GM23338 (cell line): ENCODE measurements around the gene SYNE2. TPM values are rescaled to one million over a fixed set of nuclear protein-coding genes. Genes with fewer than 3 reads are reported as not detected.

ENCODE experiments used
- ATAC-seq: fragments of 200-7000 bp; cut with Tn5 transposase; 3 replicates; pipeline ENCODE4 v1.9.1; 2020
- DNase-seq: peaks from one replicate; pipeline ENCODE4 v3.0.0-alpha.2; 2015; ENCODE audit warnings: low spot score
- H2AFZ ChIP-seq: fragments of 200-600 bp; sonication (generic); 2 replicates; pipeline ENCODE4 v1.8.0; 2016; ENCODE audit warnings: antibody characterized with exemption, mild to moderate bottlenecking, moderate library complexity
- H3F3A ChIP-seq: fragments of 200-600 bp; sonication (generic); replicated peaks from 2 replicates; pipeline ENCODE4 v1.8.0; 2017; ENCODE audit warnings: antibody characterized with exemption, mixed run types, low read depth
- H3K27ac ChIP-seq: fragments of 200-600 bp; sonication (generic); 2 replicates; pipeline ENCODE4 v1.6.1; 2016; ENCODE audit warnings: low read depth
- H3K27me3 ChIP-seq: fragments of 200-600 bp; sonication (generic); 2 replicates; pipeline ENCODE4 v1.8.0; 2016; ENCODE audit warnings: mild to moderate bottlenecking, mixed run types, moderate library complexity; ENCODE audit not compliant: insufficient read depth
- H3K36me3 ChIP-seq: fragments of 200-600 bp; sonication (generic); 2 replicates; pipeline ENCODE4 v1.8.0; 2016; ENCODE audit warnings: mild to moderate bottlenecking; ENCODE audit not compliant: insufficient read depth
- H3K4me1 ChIP-seq: fragments of 200-600 bp; sonication (generic); 2 replicates; pipeline ENCODE4 v1.8.0; 2016; ENCODE audit warnings: mild to moderate bottlenecking, moderate library complexity; ENCODE audit not compliant: insufficient read depth
- H3K4me2 ChIP-seq: fragments of 200-600 bp; sonication (generic); 2 replicates; pipeline ENCODE4 v1.7.1; 2017; ENCODE audit warnings: mixed run types
- H3K4me3 ChIP-seq: fragments of 200-600 bp; sonication (generic); 2 replicates; pipeline ENCODE4 v1.6.1; 2016; ENCODE audit warnings: mixed run types
- H3K79me2 ChIP-seq: fragments of 200-600 bp; sonication (generic); replicated peaks from 2 replicates; pipeline ENCODE4 v1.8.0; 2017; ENCODE audit warnings: mild to moderate bottlenecking; ENCODE audit not compliant: insufficient read depth
- H3K9me2 ChIP-seq: fragments of 200-600 bp; sonication (generic); 2 replicates; pipeline ENCODE4 v1.8.0; 2017; ENCODE audit not compliant: insufficient read depth
- H4K20me1 ChIP-seq: fragments of 200-600 bp; sonication (generic); replicated peaks from 2 replicates; pipeline ENCODE4 v1.8.0; 2017; ENCODE audit warnings: mild to moderate bottlenecking; ENCODE audit not compliant: insufficient read depth
- H3K27ac Mint-ChIP-seq: 2 replicates; pipeline ENCODE4 v1.8.0; 2020; ENCODE audit warnings: inconsistent platforms, mild to moderate bottlenecking, moderate library complexity, mixed read lengths
- H3K27me3 Mint-ChIP-seq: 3 replicates; pipeline ENCODE4 v1.8.0; 2022; ENCODE audit warnings: low read depth, mild to moderate bottlenecking, moderate library complexity, mixed read lengths, inconsistent platforms; ENCODE audit not compliant: insufficient read depth, poor library complexity
- H3K36me3 Mint-ChIP-seq: 3 replicates; pipeline ENCODE4 v1.8.0; 2021; ENCODE audit warnings: low read depth, mild to moderate bottlenecking, inconsistent platforms, moderate library complexity, mixed read lengths
- H3K4me1 Mint-ChIP-seq: 3 replicates; pipeline ENCODE4 v1.8.0; 2020; ENCODE audit warnings: mild to moderate bottlenecking, inconsistent platforms, mixed read lengths
- H3K4me3 Mint-ChIP-seq: 3 replicates; pipeline ENCODE4 v1.8.0; 2021; ENCODE audit warnings: moderate library complexity, mild to moderate bottlenecking, inconsistent platforms, mixed read lengths
- H3K9me3 Mint-ChIP-seq: 3 replicates; pipeline ENCODE4 v1.8.0; 2020; ENCODE audit warnings: moderate library complexity, mild to moderate bottlenecking, inconsistent platforms, mixed read lengths
- ETS1 ChIP-seq: IDR thresholded peaks from 2 replicates; pipeline ENCODE4 v1.6.1; 2016; ENCODE audit warnings: antibody characterized with exemption
- EZH2 ChIP-seq: fragments of 200-600 bp; sonication (generic); IDR thresholded peaks from one replicate; pipeline ENCODE4 v1.8.0; 2017; ENCODE audit warnings: antibody characterized with exemption, mild to moderate bottlenecking, low read depth; ENCODE audit not compliant: unreplicated experiment
- JUNB ChIP-seq: IDR thresholded peaks from one replicate; pipeline ENCODE4 v1.6.1; 2016; ENCODE audit warnings: antibody characterized with exemption; ENCODE audit not compliant: unreplicated experiment
- REST ChIP-seq: IDR thresholded peaks from one replicate; pipeline ENCODE4 v1.6.1; 2018; ENCODE audit warnings: antibody characterized with exemption; ENCODE audit not compliant: unreplicated experiment
- STAT1 ChIP-seq: IDR thresholded peaks from one replicate; pipeline ENCODE4 v1.6.1; 2016; ENCODE audit warnings: antibody characterized with exemption; ENCODE audit not compliant: unreplicated experiment
- ZNF114 ChIP-seq: fragments of 250-450 bp; sonication (Bioruptor Pico); IDR thresholded peaks from 2 replicates; pipeline ENCODE4 v1.5.0; 2020; ENCODE audit warnings: mild to moderate bottlenecking, moderate library complexity
- ZNF331 ChIP-seq: fragments of 250-450 bp; sonication (Bioruptor Pico); IDR thresholded peaks from 2 replicates; pipeline ENCODE4 v1.5.0; 2020; ENCODE audit warnings: low read depth, mild to moderate bottlenecking, moderate library complexity
- ZNF462 ChIP-seq: fragments of 250-450 bp; sonication (Bioruptor Pico); IDR thresholded peaks from 2 replicates; pipeline ENCODE4 v1.5.0; 2020; ENCODE audit warnings: mild to moderate bottlenecking, moderate library complexity
- polyA plus RNA-seq: library from polyadenylated mRNA; unstranded; fragments of >200 nt; fragmentation: Nextera tagmentation; extraction: Ambion mirVana; gene quantifications from 2 replicates; pipeline ENCODE4 v1.2.1, GENCODE V29; 2016
- total RNA-seq: library from RNA; depleted of rRNA; stranded (reverse); fragments of >200 nt; shearing (Covaris generic); gene quantifications from 2 replicates; pipeline ENCODE4 v1.2.3, GENCODE V29; 2014

The SYNE2 gene
- total and polyA plus RNA-seq, 2 experiments from 2014 or later: 34.3 to 86.5 TPM

- Histone ChIP-seq H3K79me2 (peaks cover 34% of the 10 kb centered on the region), H3F3A (peaks cover 8% of the 10 kb centered on the region; the same call in 1 of the 2 replicates), H3K4me1 (peaks cover 10% of the 10 kb centered on the region), H2AFZ (peak overlapping the region; percentile 97; the same call in 1 of the 2 replicates), H3K27ac (peak overlapping the region; percentile 30; the same call in 1 of the 2 replicates), H3K9me2 (no peaks in the 10 kb centered on the region), H3K4me3 (peak overlapping the region; percentile 89), H3K27me3 (peaks cover 24% of the 10 kb centered on the region), H4K20me1 (peaks cover 15% of the 10 kb centered on the region; the same call in 1 of the 2 replicates), H3K36me3 (no peaks in the 10 kb centered on the region), H3K4me2 (peak overlapping the region; percentile 86)
- ATAC-seq (peak; percentile 31), DNase-seq (peak; percentile 81)
- no peak for TF ChIP-seq REST
- TF ChIP-seq ZNF114: no peak
- no peak for TF ChIP-seq STAT1
- TF ChIP-seq ETS1: no peak
- no peak for TF ChIP-seq ZNF331 (CRISPR knock-in tag)
- TF ChIP-seq ZNF462 (CRISPR knock-in tag): no peak
- TF ChIP-seq EZH2: no peak
- TF ChIP-seq JUNB: no peak
- H3K36me3 Mint-ChIP-seq: no peaks in the 10 kb centered on the region
- peaks cover 7% of the 10 kb centered on the region for H3K27me3 Mint-ChIP-seq
- peaks cover 17% of the 10 kb centered on the region; the same call in 2 of the 3 replicates for H3K4me1 Mint-ChIP-seq
- H3K27ac Mint-ChIP-seq: no peak overlapping the region; the same call in 1 of the 2 replicates
- H3K4me3 Mint-ChIP-seq: peak overlapping the region; percentile 95
- no peaks in the 10 kb centered on the region for H3K9me3 Mint-ChIP-seq
Observed at GRCh38 chr14:63852271-63852816, 460 bp upstream of the SYNE2 start.
